Muscle of leg (tissue), 11 donors: ENCODE results near the gene SERPIND1. TPM values are rescaled to one million over a fixed set of nuclear protein-coding genes. Genes with fewer than 3 reads are reported as not detected.

Experiments
- DNase-seq: peaks from one replicate; pipeline ENCODE4 v3.0.0; 2013
- H3K27ac ChIP-seq: one replicate; pipeline ENCODE4 v1.5.1; 2013; ENCODE audit warnings: mild to moderate bottlenecking, low read length, control low read depth
- H3K27me3 ChIP-seq: one replicate; pipeline ENCODE4 v1.6.1; 2013; ENCODE audit warnings: low read length; ENCODE audit not compliant: control insufficient read depth, insufficient read depth
- H3K36me3 ChIP-seq: one replicate; pipeline ENCODE4 v1.6.1; 2013; ENCODE audit warnings: low read length; ENCODE audit not compliant: control insufficient read depth, insufficient read depth
- H3K4me1 ChIP-seq: one replicate; pipeline ENCODE4 v1.6.1; 2013; ENCODE audit warnings: low read length; ENCODE audit not compliant: control insufficient read depth, insufficient read depth
- H3K4me3 ChIP-seq: one replicate; pipeline ENCODE4 v1.5.1; 2013; ENCODE audit warnings: low read length, control low read depth
- H3K9me3 ChIP-seq: replicated peaks from 2 replicates; pipeline ENCODE4 v1.6.1; 2013; ENCODE audit warnings: low read depth, low read length; ENCODE audit not compliant: control insufficient read depth
- WGBS: methylation state at CpG from one replicate; pipeline ENCODE4 v1.1.5; 2013; ENCODE audit warnings: missing lambda C conversion rate; ENCODE audit not compliant: insufficient coverage; 5-methylcytosine and 5-hydroxymethylcytosine counted together
- polyA plus RNA-seq, 8 donors: library from polyadenylated mRNA; unstranded; fragments of 120-200 nt; gene quantifications; one replicate each; pipeline versions ENCODE4 v1.2.1 to v1.2.3, GENCODE V29; 2013; ENCODE audit warnings: inconsistent platforms in 1 of 8, low replicate concordance in 1 of 8; ENCODE audit not compliant: insufficient read length in 8 of 8, insufficient read depth in 1 of 8
- total RNA-seq: library from RNA; stranded (reverse); fragments of 120-200 nt; gene quantifications from one replicate; pipeline ENCODE4 v1.2.4, GENCODE V29; 2013

SERPIND1 gene
- total and polyA plus RNA-seq, 9 donors = 0.05 to 1.5 (median 0.11) TPM; not detected in 3

DNA sequence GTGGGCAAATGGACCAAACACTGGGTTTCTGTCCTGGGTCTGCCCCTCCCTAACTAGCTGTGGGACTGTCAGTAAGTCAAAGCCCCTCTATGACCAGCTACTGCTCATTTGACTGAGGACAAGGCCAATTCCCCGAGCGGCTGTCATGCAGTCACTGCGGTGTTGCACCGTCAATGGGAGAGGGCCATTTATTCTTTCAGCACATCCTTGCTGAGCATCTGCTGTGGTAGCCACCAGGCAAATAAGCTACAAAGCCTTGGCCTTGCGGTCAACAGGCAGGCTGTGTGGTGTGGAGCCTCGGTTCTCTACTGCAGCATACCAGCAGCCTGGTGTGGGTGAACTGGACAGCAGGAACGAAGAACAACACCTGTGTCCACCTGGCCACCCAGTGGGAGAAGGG lies 25.8 kb upstream of the SERPIND1 start:
- Histone ChIP-seq H3K27me3 (no peaks in the 10 kb centered on the region), H3K9me3 (no peaks in the 10 kb centered on the region), H3K27ac (peak overlapping the region; percentile 35), H3K36me3 (peaks cover 53% of the 10 kb centered on the region), H3K4me1 (peaks cover 29% of the 10 kb centered on the region), H3K4me3 (no peak overlapping the region)
- DNase-seq = no peak
- 91% methylated on average over 7 of the region's 7 CpGs for WGBS

- no peak overlapping the region for H3K4me3 ChIP-seq
- H3K4me1 ChIP-seq = peaks cover 29% of the 10 kb centered on the region
- DNase-seq = peak; percentile 58
- H3K27me3 ChIP-seq = no peaks in the 10 kb centered on the region
- peaks cover 52% of the 10 kb centered on the region for H3K36me3 ChIP-seq
- H3K27ac ChIP-seq = peak overlapping the region; percentile 35
- no peaks in the 10 kb centered on the region for H3K9me3 ChIP-seq
- WGBS = 37% methylated on average over 5 of the region's 9 CpGs
Measured at GRCh38 chr22:20748731-20749428, 25.0 kb upstream of the SERPIND1 start.

DNA sequence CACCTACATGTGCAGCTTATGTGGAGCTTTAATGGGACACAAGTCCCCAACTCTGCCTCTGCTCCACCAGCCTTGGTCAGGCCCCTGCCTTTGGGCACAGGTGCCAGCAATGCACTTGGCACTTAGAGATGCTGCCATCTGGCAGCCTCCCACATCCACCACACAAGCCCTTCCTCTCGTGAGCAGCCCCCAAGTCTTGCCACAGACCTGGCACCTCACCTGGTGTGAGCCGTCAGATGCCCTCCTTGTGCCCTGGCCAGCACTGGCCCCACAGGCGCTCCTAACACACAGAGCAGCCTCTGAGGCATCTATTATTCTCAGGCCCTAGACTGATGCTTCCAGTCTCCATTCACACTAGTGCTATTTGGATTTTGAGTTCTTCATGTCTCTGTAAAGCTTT lies 24.5 kb upstream of the SERPIND1 start:
- Histone ChIP-seq H3K27me3 (no peaks in the 10 kb centered on the region), H3K4me1 (peaks cover 29% of the 10 kb centered on the region), H3K27ac (no peak overlapping the region), H3K9me3 (no peaks in the 10 kb centered on the region), H3K36me3 (peaks cover 53% of the 10 kb centered on the region), H3K4me3 (no peak overlapping the region)
- DNase-seq = no peak
- 60% methylated on average over 2 of the region's 3 CpGs for WGBS

DNA sequence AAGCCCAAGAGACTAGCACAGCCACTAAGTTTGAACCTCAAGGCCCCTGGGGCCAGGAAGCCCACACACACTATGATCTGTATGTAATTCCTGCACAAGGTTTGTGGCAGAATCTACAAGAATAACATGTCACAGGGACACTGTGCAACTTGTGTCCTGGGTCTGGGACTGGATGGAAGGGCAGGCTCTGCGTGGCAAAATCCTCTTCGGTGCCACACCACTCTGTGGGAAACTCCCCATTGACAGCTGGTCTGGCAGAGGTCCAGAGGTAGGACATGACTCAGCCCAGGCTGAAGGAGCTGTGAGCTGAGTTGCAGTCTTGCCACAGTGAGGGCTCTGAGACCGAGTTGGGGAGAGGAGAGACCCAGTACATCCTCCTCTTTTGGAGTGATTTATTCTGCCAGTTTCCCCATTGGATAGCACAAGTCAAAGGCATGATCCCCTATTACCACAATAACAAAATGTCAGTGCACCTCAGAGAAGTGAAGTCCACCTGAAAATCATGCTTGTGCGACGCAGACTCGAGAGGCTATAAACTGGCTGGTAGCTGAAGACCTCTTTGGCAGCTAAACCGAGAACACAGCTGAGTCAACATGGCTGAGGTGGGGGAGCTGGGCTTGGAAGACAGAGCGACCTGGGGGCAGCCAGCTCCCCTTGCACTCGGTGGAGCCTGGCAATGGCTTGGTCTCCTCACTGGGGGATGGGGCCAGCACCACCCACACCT lies 23.3 kb upstream of the SERPIND1 start:
- H3K27me3 ChIP-seq = no peaks in the 10 kb centered on the region
- WGBS = 79% methylated on average over 8 of the region's 9 CpGs
- H3K9me3 ChIP-seq = no peaks in the 10 kb centered on the region
- H3K4me3 ChIP-seq = no peak overlapping the region
- H3K27ac ChIP-seq = peak overlapping the region; percentile 42
- H3K4me1 ChIP-seq = peaks cover 29% of the 10 kb centered on the region
- peak; percentile 78 for DNase-seq
- H3K36me3 ChIP-seq = peaks cover 53% of the 10 kb centered on the region

GRCh38 chr22:20751185-20751851 lies 22.6 kb upstream of the SERPIND1 start:
- Histone ChIP-seq H3K4me1 (peaks cover 29% of the 10 kb centered on the region), H3K4me3 (no peak overlapping the region), H3K36me3 (peaks cover 53% of the 10 kb centered on the region), H3K27ac (no peak overlapping the region), H3K27me3 (no peaks in the 10 kb centered on the region), H3K9me3 (no peaks in the 10 kb centered on the region)
- WGBS = 86% methylated on average over 16 of the region's 18 CpGs
- DNase-seq = no peak

GRCh38 chr22:20752104-20752741 lies 21.7 kb upstream of the SERPIND1 start:
- Histone ChIP-seq H3K9me3 (no peaks in the 10 kb centered on the region), H3K36me3 (peaks cover 48% of the 10 kb centered on the region), H3K4me1 (peaks cover 29% of the 10 kb centered on the region), H3K4me3 (no peak overlapping the region), H3K27me3 (no peaks in the 10 kb centered on the region), H3K27ac (no peak overlapping the region)
- no peak for DNase-seq
- WGBS = 89% methylated on average over 6 of the region's 7 CpGs

DNA sequence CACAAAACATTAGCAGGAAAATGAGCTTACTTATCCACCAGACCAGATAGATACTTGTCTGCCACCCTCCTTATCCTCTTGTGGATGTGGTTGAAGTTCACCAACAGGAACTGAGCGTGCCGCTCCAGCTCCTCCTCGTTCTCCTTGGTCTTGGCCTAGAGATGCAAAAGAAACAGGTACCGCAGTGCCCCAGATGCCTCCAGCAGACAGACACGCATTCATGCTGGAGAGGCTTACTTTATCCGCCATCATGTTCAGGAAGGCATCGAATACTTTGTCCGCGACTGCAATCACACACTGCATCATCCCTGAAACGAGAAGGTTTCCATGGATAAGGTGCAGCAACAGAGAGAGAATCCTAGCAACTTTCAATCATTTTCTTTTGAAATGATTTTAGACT lies 21.0 kb upstream of the SERPIND1 start:
- Histone ChIP-seq H3K4me1 (peaks cover 29% of the 10 kb centered on the region), H3K36me3 (peaks cover 45% of the 10 kb centered on the region), H3K27me3 (no peaks in the 10 kb centered on the region), H3K9me3 (no peaks in the 10 kb centered on the region), H3K4me3 (no peak overlapping the region), H3K27ac (no peak overlapping the region)
- 95% methylated on average over 3 of the region's 10 CpGs for WGBS
- DNase-seq = no peak

- Histone ChIP-seq H3K9me3 (no peaks in the 10 kb centered on the region), H3K4me1 (peaks cover 3% of the 10 kb centered on the region), H3K4me3 (no peak overlapping the region), H3K27me3 (no peaks in the 10 kb centered on the region), H3K36me3 (peaks cover 30% of the 10 kb centered on the region), H3K27ac (no peak overlapping the region)
- no peak for DNase-seq
- WGBS = no CpG with 5 or more reads among the region's 3 CpGs
Measured at GRCh38 chr22:20756846-20757245, 17.1 kb upstream of the SERPIND1 start.

GRCh38 chr22:20758688-20759087 lies 15.2 kb upstream of the SERPIND1 start:
- Histone ChIP-seq H3K27ac (no peak overlapping the region), H3K9me3 (no peaks in the 10 kb centered on the region), H3K4me1 (no peaks in the 10 kb centered on the region), H3K36me3 (peaks cover 27% of the 10 kb centered on the region), H3K27me3 (no peaks in the 10 kb centered on the region), H3K4me3 (no peak overlapping the region)
- DNase-seq = no peak
- 100% methylated on average over 2 of the region's 2 CpGs for WGBS

DNA sequence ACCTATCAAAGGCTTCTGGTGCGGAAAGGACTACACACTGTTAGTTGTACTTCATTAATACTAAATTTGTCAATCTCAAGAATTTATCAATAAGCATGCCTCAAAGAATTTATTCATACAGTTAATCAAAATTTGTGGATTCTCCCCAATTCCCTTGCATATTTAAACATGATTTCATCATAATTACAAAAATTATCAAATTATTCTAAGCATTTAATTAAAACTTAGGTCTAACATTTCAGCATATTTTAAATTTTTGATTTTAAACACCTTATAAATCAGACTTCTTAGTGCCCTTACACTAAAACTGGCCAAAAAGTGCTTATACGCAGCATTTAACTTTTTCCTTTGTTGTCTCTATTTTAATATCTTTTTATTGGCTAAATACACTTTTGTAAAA lies 13.8 kb upstream of the SERPIND1 start:
- no peak for DNase-seq
- peaks cover 39% of the 10 kb centered on the region for H3K36me3 ChIP-seq
- H3K9me3 ChIP-seq = no peaks in the 10 kb centered on the region
- H3K27ac ChIP-seq = no peak overlapping the region
- no CpG with 5 or more reads among the region's 2 CpGs for WGBS
- peaks cover 2% of the 10 kb centered on the region for H3K4me1 ChIP-seq
- no peaks in the 10 kb centered on the region for H3K27me3 ChIP-seq
- no peak overlapping the region for H3K4me3 ChIP-seq
